Measurements from ENCODE around the gene PDZD2.

The PDZD2 gene

GRCh38 chr5:31604644-31605043 lies 34.3 kb upstream of the PDZD2 start:
- Histone ChIP-seq H3K36me3 (no peaks in the 10 kb centered on the region), H3K4me3 (ENCODE audit: low read depth, low read length) (no peak overlapping the region), H3K9me3 (no peaks in the 10 kb centered on the region), H3K27me3 (no peaks in the 10 kb centered on the region), H3K4me1 (no peaks in the 10 kb centered on the region)
- DNase-seq, result no peak
- TF ChIP-seq CTCF (IDR thresholded peaks at IDR 0.05; ENCODE audit: low read depth, low read length), result no peak

- Histone ChIP-seq H3K4me3 (ENCODE audit: low read depth, low read length) (no peak overlapping the region), H3K27me3 (no peaks in the 10 kb centered on the region), H3K9me3 (no peaks in the 10 kb centered on the region), H3K4me1 (no peaks in the 10 kb centered on the region), H3K36me3 (no peaks in the 10 kb centered on the region)
- no peak for DNase-seq
- no peak for TF ChIP-seq CTCF (IDR thresholded peaks at IDR 0.05; ENCODE audit: low read depth, low read length)
Measured at GRCh38 chr5:31605920-31606319, 33.0 kb upstream of the PDZD2 start.

GRCh38 chr5:31607546-31607945 lies 31.4 kb upstream of the PDZD2 start:
- no peak overlapping the region for H3K4me3 ChIP-seq (ENCODE audit: low read depth, low read length)
- no peaks in the 10 kb centered on the region for H3K4me1 ChIP-seq
- TF ChIP-seq CTCF (IDR thresholded peaks at IDR 0.05; ENCODE audit: low read depth, low read length), result no peak
- no peak for DNase-seq
- H3K36me3 ChIP-seq, result no peaks in the 10 kb centered on the region
- H3K27me3 ChIP-seq, result no peaks in the 10 kb centered on the region
- no peaks in the 10 kb centered on the region for H3K9me3 ChIP-seq

- Histone ChIP-seq H3K27me3 (no peaks in the 10 kb centered on the region), H3K36me3 (no peaks in the 10 kb centered on the region), H3K4me1 (no peaks in the 10 kb centered on the region), H3K4me3 (ENCODE audit: low read depth, low read length) (no peak overlapping the region), H3K9me3 (no peaks in the 10 kb centered on the region)
- DNase-seq, result no peak
- no peak for TF ChIP-seq CTCF (IDR thresholded peaks at IDR 0.05; ENCODE audit: low read depth, low read length)
Measured at GRCh38 chr5:31611002-31611401, 27.9 kb upstream of the PDZD2 start.

- TF ChIP-seq CTCF (IDR thresholded peaks at IDR 0.05; ENCODE audit: low read depth, low read length), result no peak
- Histone ChIP-seq H3K9me3 (no peaks in the 10 kb centered on the region), H3K27me3 (no peaks in the 10 kb centered on the region), H3K36me3 (no peaks in the 10 kb centered on the region), H3K4me3 (ENCODE audit: low read depth, low read length) (no peak overlapping the region), H3K4me1 (no peaks in the 10 kb centered on the region)
- no peak for DNase-seq
Measured at GRCh38 chr5:31613651-31614050, 25.3 kb upstream of the PDZD2 start.

- no peaks in the 10 kb centered on the region for H3K4me1 ChIP-seq
- TF ChIP-seq CTCF (IDR thresholded peaks at IDR 0.05; ENCODE audit: low read depth, low read length), result no peak
- no peaks in the 10 kb centered on the region for H3K9me3 ChIP-seq
- no peak overlapping the region for H3K4me3 ChIP-seq (ENCODE audit: low read depth, low read length)
- no peak for DNase-seq
- no peaks in the 10 kb centered on the region for H3K36me3 ChIP-seq
- no peaks in the 10 kb centered on the region for H3K27me3 ChIP-seq
Measured at GRCh38 chr5:31614151-31615020, 24.5 kb upstream of the PDZD2 start.
